Right lobe of liver (tissue), 6 donors: ENCODE data around the gene GOLGA6C. TPM values are rescaled to one million over a fixed set of nuclear protein-coding genes. Genes with fewer than 3 reads are reported as not detected.
"Not testable (repeated sequence)": the region's sequence is repeated elsewhere in the genome, so short reads cannot be mapped to it uniquely, and the experiment has no call there.

Experiments used
- ATAC-seq, 4 donors: fragments of 200-7000 bp; cut with Tn5 transposase; one replicate each; pipeline ENCODE4 v1.9.1; 2020; ENCODE audit warnings: mild to moderate bottlenecking in 4 of 4, moderate library complexity in 4 of 4
- DNase-seq, 3 donors: peaks; one replicate each; pipeline ENCODE4 v3.0.0-alpha.2; 2020
- H3K27ac ChIP-seq, 3 donors: fragments of 200-600 bp; one replicate each; pipeline ENCODE4 v1.8.0; 2022
- H3K27me3 ChIP-seq, 2 donors: fragments of 200-600 bp; one replicate each; pipeline ENCODE4 v1.8.0; 2022
- H3K36me3 ChIP-seq, 4 donors: fragments of 200-600 bp; sonication (generic) in 1 of 4; one replicate each; pipeline versions ENCODE4 v1.5.1 to v1.8.0; 2017 to 2022; ENCODE audit warnings: control low read depth in 1 of 4
- H3K4me1 ChIP-seq, 4 donors: fragments of 200-600 bp; sonication (generic) in 1 of 4; one replicate each; pipeline versions ENCODE4 v1.5.1 to v1.8.0; 2017 to 2022; ENCODE audit warnings: control low read depth in 1 of 4
- H3K4me3 ChIP-seq, 3 donors: fragments of 200-600 bp; one replicate each; pipeline ENCODE4 v1.8.0; 2022
- H3K9me3 ChIP-seq, 4 donors: fragments of 200-600 bp; sonication (generic) in 1 of 4; one replicate each; pipeline versions ENCODE4 v1.5.1 to v1.8.0; 2017 to 2022; ENCODE audit warnings: control low read depth in 1 of 4
- CTCF ChIP-seq, 4 donors: fragments of 200-600 bp in 3 of 4; fragments of 450-650 bp in 1 of 4; IDR thresholded peaks; one replicate each; pipeline versions ENCODE4 v1.5.1 to v1.8.0; 2016 to 2022; ENCODE audit warnings: antibody characterized with exemption in 4 of 4, mild to moderate bottlenecking in 2 of 4
- POLR2A ChIP-seq: fragments of 450-650 bp; IDR thresholded peaks from one replicate; pipeline ENCODE4 v1.6.1; 2017; ENCODE audit warnings: antibody characterized with exemption, mild to moderate bottlenecking
- WGBS: methylation state at CpG from one replicate; pipeline ENCODE4 v1.1.6; 2018; ENCODE audit warnings: low coverage, low lambda C conversion rate; ENCODE audit not compliant: insufficient coverage; ENCODE audit errors: missing lambda C conversion rate; 5-methylcytosine and 5-hydroxymethylcytosine counted together
- intact Hi-C, 2 donors: fragments of 100-400 bp; cut with DNase I; formaldehyde crosslinking; loops; one replicate each; pipeline versions ENCODE4 v1.11.2 to v1.14.1; 2022
- total RNA-seq, 6 experiments: library from RNA; depleted of rRNA in 2 of 6; stranded (reverse); fragments of >200 nt in 2 of 6; fragmentation: NEBNext Ultra II Directional in 3 of 6; extraction: Animal tissue kit (Norgen Biotek cat#: 25700) in 3 of 6; gene quantifications; one replicate each; pipeline versions ENCODE4 v1.1.0 to v1.2.4, GENCODE V29; 2016 to 2023
- donor health status: DM: no; HTN: yes; CAD: no.
- donor health status: DM: no; HTN: no; CAD: no.
- donor health status: DM: no; HTN: no; CAD: no.
- donor health status: DM: no; HTN: yes; CAD: no.
- donor health status: DM: no; HTN: yes; CAD: no.

GOLGA6C gene
- total RNA-seq, 6 experiments from 2014 or later: 0.19 to 0.51 (median 0.22) TPM; not detected in 3

GRCh38 chr15:75237316-75237982, 20.7 kb upstream of the GOLGA6C start:
- Histone ChIP-seq H3K4me1 (no peaks in the 10 kb centered on the region), H3K27me3 (no peaks in the 10 kb centered on the region), H3K36me3 (no peaks in the 10 kb centered on the region), H3K27ac (no peak overlapping the region), H3K9me3 (no peaks in the 10 kb centered on the region), H3K4me3 (no peak overlapping the region)
- ATAC-seq (no peak), DNase-seq (peak in 1 of 3 donors; percentile 35)
- TF ChIP-seq CTCF (IDR thresholded peaks at IDR 0.05) (no peak), POLR2A (no peak)
- intact Hi-C loops: no loop called here
- WGBS: no CpG with 5 or more reads among the region's 11 CpGs

GRCh38 chr15:75238150-75238549, 20.0 kb upstream of the GOLGA6C start:
- no peak overlapping the region for H3K27ac ChIP-seq
- TF ChIP-seq CTCF (IDR thresholded peaks at IDR 0.05): no peak
- H3K27me3 ChIP-seq: no peaks in the 10 kb centered on the region
- WGBS: 76% methylated on average over 3 of the region's 5 CpGs
- ATAC-seq (no peak), DNase-seq (no peak)
- no peaks in the 10 kb centered on the region for H3K4me1 ChIP-seq
- H3K36me3 ChIP-seq: no peaks in the 10 kb centered on the region
- intact Hi-C loops: no loop called here
- no peaks in the 10 kb centered on the region for H3K9me3 ChIP-seq
- no peak overlapping the region for H3K4me3 ChIP-seq

GRCh38 chr15:75245741-75246140, 12.4 kb upstream of the GOLGA6C start:
- H3K27ac ChIP-seq, intact Hi-C loops, ATAC-seq, H3K4me1 ChIP-seq, H3K36me3 ChIP-seq, DNase-seq, H3K27me3 ChIP-seq, H3K4me3 ChIP-seq, H3K9me3 ChIP-seq: not testable (repeated sequence)
- 63% methylated on average over 1 of the region's 1 CpG for WGBS

- intact Hi-C loops, H3K27me3 ChIP-seq, H3K4me1 ChIP-seq, DNase-seq, H3K27ac ChIP-seq, H3K4me3 ChIP-seq, H3K9me3 ChIP-seq, H3K36me3 ChIP-seq: not testable (repeated sequence)
- 38% methylated on average over 6 of the region's 6 CpGs for WGBS
- peak in 1 of 4 donors; percentile 36 for ATAC-seq
Measured at GRCh38 chr15:75248991-75249390, 9.1 kb upstream of the GOLGA6C start.

- 79% methylated on average over 4 of the region's 4 CpGs for WGBS
- intact Hi-C loops: no loop called here
Measured at GRCh38 chr15:75249726-75250125, 8.4 kb upstream of the GOLGA6C start.

GRCh38 chr15:75251343-75251742, 6.8 kb upstream of the GOLGA6C start:
- H3K27me3 ChIP-seq, H3K4me3 ChIP-seq, ATAC-seq, H3K4me1 ChIP-seq, H3K36me3 ChIP-seq, H3K27ac ChIP-seq, intact Hi-C loops, DNase-seq, H3K9me3 ChIP-seq: not testable (repeated sequence)
- WGBS: 87% methylated on average over 4 of the region's 4 CpGs

More at GRCh38 chr15:75249726-75250125, 8.4 kb upstream of the GOLGA6C start:
- Histone ChIP-seq H3K27me3 (no peaks in the 10 kb centered on the region), H3K4me1 (no peaks in the 10 kb centered on the region), H3K36me3 (no peaks in the 10 kb centered on the region), H3K9me3 (no peaks in the 10 kb centered on the region), H3K27ac (no peak overlapping the region), H3K4me3 (no peak overlapping the region)
- DNase-seq (no peak), ATAC-seq (no peak)
- TF ChIP-seq CTCF (IDR thresholded peaks at IDR 0.05) (no peak), POLR2A (no peak)

GRCh38 chr15:75252285-75252684, 5.8 kb upstream of the GOLGA6C start:
- ATAC-seq: not testable (repeated sequence)

GRCh38 chr15:75258620-75259343, 648 bp downstream of the GOLGA6C start:
- ATAC-seq, DNase-seq, intact Hi-C loops, H3K27me3 ChIP-seq, H3K4me3 ChIP-seq, H3K27ac ChIP-seq, H3K4me1 ChIP-seq, H3K36me3 ChIP-seq, H3K9me3 ChIP-seq: not testable (repeated sequence)
- 84% methylated on average over 9 of the region's 16 CpGs for WGBS

More at GRCh38 chr15:75252285-75252684, 5.8 kb upstream of the GOLGA6C start:
- H3K36me3 ChIP-seq, DNase-seq, H3K9me3 ChIP-seq, intact Hi-C loops, H3K4me1 ChIP-seq, H3K27me3 ChIP-seq, H3K4me3 ChIP-seq, H3K27ac ChIP-seq: not testable (repeated sequence)
- WGBS: 81% methylated on average over 4 of the region's 4 CpGs
